ENCODE data around the gene WDR53.
"Not testable (repeated sequence)": the region's sequence is repeated elsewhere in the genome, so short reads cannot be mapped to it uniquely, and the experiment has no call there.

Gene WDR53

GRCh38 chr3:196518966-196519717, 49.2 kb downstream of the WDR53 start:
- peak; percentile 73 for DNase-seq (ENCODE audit: low read depth)
- H3K4me3 ChIP-seq (ENCODE audit: low read length): no peak overlapping the region
- TF ChIP-seq CTCF (conservative IDR thresholded peaks at IDR 0.05; ENCODE audit: low read length): peak; percentile 61

GRCh38 chr3:196517919-196518318, 50.4 kb downstream of the WDR53 start:
- DNase-seq (ENCODE audit: low read depth): no peak
- no peak overlapping the region for H3K4me3 ChIP-seq (ENCODE audit: low read length)

GRCh38 chr3:196517162-196517800, 51.1 kb downstream of the WDR53 start:
- no peak overlapping the region for H3K4me3 ChIP-seq (ENCODE audit: low read length)
- no peak for DNase-seq (ENCODE audit: low read depth)
- TF ChIP-seq CTCF (conservative IDR thresholded peaks at IDR 0.05; ENCODE audit: low read length): no peak

More at GRCh38 chr3:196517919-196518318, 50.4 kb downstream of the WDR53 start:
- no peak for TF ChIP-seq CTCF (conservative IDR thresholded peaks at IDR 0.05; ENCODE audit: low read length)

GRCh38 chr3:196514913-196515621, 53.3 kb downstream of the WDR53 start, which contains the start of gene SMCO1:
SMCO1 (minus strand) TSS chr3:196515346; CDS start chr3:196515209, 137 bp downstream.
- DNase-seq (ENCODE audit: low read depth): no peak
- no peak within 1 kb of the TSS for H3K4me3 ChIP-seq (ENCODE audit: low read length)
- no peak for TF ChIP-seq CTCF (conservative IDR thresholded peaks at IDR 0.05; ENCODE audit: low read length)

- H3K4me3 ChIP-seq (ENCODE audit: low read length): no peak overlapping the region
- DNase-seq (ENCODE audit: low read depth): no peak
- TF ChIP-seq CTCF (conservative IDR thresholded peaks at IDR 0.05; ENCODE audit: low read length): no peak
These were observed 54.0 kb downstream of the WDR53 start for GRCh38 chr3:196514350-196514716.

GRCh38 chr3:196513697-196514349, 54.5 kb downstream of the WDR53 start:
- peak; percentile 33 for DNase-seq (ENCODE audit: low read depth)
- TF ChIP-seq CTCF (conservative IDR thresholded peaks at IDR 0.05; ENCODE audit: low read length): no peak
- H3K4me3 ChIP-seq (ENCODE audit: low read length): no peak overlapping the region

GRCh38 chr3:196511646-196512425, 56.5 kb downstream of the WDR53 start:
- not testable (repeated sequence) for DNase-seq (ENCODE audit: low read depth); H3K4me3 ChIP-seq (ENCODE audit: low read length)

- H3K4me3 ChIP-seq (ENCODE audit: low read length); DNase-seq (ENCODE audit: low read depth): not testable (repeated sequence)
These were observed 57.2 kb downstream of the WDR53 start for GRCh38 chr3:196511108-196511507.
